ENCODE results near the gene RPP25. TPM values are rescaled to one million over a fixed set of nuclear protein-coding genes. Genes with fewer than 3 reads are reported as not detected.

The RPP25 gene, protein sequence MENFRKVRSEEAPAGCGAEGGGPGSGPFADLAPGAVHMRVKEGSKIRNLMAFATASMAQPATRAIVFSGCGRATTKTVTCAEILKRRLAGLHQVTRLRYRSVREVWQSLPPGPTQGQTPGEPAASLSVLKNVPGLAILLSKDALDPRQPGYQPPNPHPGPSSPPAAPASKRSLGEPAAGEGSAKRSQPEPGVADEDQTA
- 8.1 TPM for total RNA-seq

GRCh38 chr15:74956648-74957475 lies at the start of gene RPP25:
TSS of gene RPP25 (minus strand) at chr15:74956772. CDS start at chr15:74956583, 189 bp downstream.

GRCh38 chr15:74995182-74995778 lies 38.7 kb upstream of the RPP25 start, which contains the start of gene SCAMP5:
TSS of gene SCAMP5 (plus strand) at chr15:74995563. CDS start at chr15:75011840, 16,277 bp downstream.

GRCh38 chr15:74937590-74938371 lies 18.8 kb downstream of the RPP25 start, which contains the start of gene COX5A:
TSS of gene COX5A (minus strand) at chr15:74938073. CDS start at chr15:74938014, 59 bp downstream.

GRCh38 chr15:74906450-74907162 lies 50.0 kb downstream of the RPP25 start, which contains the start of gene FAM219B:
TSS of gene FAM219B (minus strand) at chr15:74906851. CDS start at chr15:74906800, 51 bp downstream.

Small RNA genes lying within 50 kb of the gene (small RNA-seq; reads per million reads assigned to genes)
- not detected for gene RF00019

Other genes starting within 250 kb of the RPP25 start
- gene CYP1A1, start 231.2 kb downstream of the RPP25 start, total RNA-seq = 0.23 TPM
- not detected for gene CYP1A2, start 207.9 kb downstream of the RPP25 start, total RNA-seq
- 37.4 TPM for gene CSK, start 174.7 kb downstream of the RPP25 start, total RNA-seq
- gene LMAN1L, start 143.9 kb downstream of the RPP25 start, total RNA-seq = not detected
- gene CPLX3, start 130.1 kb downstream of the RPP25 start, total RNA-seq = 0.92 TPM
- 47.5 TPM for gene ULK3, start 113.6 kb downstream of the RPP25 start, total RNA-seq
- 12.2 TPM for gene SCAMP2, start 83.4 kb downstream of the RPP25 start, total RNA-seq
- 38.1 TPM for gene MPI, start 66.7 kb downstream of the RPP25 start, total RNA-seq
- gene FAM219B, start 49.9 kb downstream of the RPP25 start, total RNA-seq = 65.5 TPM
- gene COX5A, start 18.7 kb downstream of the RPP25 start, total RNA-seq = 91.1 TPM
- 82.1 TPM for gene SCAMP5, start 38.8 kb upstream of the RPP25 start, total RNA-seq
- gene PPCDC, start 66.8 kb upstream of the RPP25 start, total RNA-seq = 4.4 TPM
- gene C15orf39, start 245.1 kb upstream of the RPP25 start, total RNA-seq = 1.8 TPM

Measured in diencephalon (tissue), 1 donor.